LNCAP (cell line): ENCODE measurements around the gene IFNA6.

Source experiments
- TF ChIP-seq, protein P1 (sequence below): fragments of 450-650 bp; IDR thresholded peaks from 2 replicates; pipeline ENCODE4 v1.5.1; 2017; ENCODE audit warnings: mild to moderate bottlenecking

IFNA6 gene

DNA sequence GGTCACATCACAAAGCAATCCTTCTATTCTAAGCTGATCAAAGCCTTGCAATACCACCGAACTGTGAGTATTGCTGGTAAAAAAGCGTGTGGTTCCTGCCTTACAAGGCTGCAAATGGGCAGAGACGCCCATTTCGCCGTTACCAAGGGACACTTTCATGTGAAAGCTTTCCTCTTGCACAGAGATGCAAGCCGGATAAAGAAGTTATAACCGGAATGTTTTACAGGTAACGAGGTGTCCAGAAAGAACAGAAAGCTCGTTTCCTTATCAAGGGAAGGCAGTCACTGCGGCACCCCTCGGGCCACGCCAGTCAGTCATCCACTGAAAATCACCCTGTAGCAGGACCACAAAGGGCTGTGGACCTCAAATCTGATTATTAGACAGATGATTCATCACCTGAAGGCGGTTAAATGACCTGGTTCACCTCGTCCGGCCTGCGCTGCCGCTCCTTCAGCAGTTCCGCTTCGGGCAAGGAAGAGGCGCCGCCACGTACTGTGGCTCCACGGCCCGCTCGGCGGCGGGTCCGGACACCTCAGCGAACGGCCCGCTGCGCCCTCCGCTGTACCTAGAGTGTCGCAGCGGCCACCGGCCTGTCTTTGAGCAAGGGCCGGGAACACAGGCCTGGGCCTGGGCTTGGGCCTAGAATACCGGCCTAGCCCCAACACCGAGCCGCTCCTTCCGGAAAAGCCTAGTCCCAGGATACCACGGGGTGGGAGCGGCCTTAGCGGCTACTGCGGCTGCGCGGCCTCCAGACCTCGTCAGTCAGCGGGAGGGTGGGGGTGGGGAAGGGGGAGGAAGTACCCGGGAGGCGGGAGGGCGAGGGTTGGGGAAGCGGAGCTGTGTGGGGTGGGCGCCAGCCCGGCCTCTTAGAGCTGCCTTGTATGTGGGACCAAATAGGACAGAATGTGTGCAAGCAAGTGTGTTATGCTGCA lies 15.7 kb downstream of the IFNA6 start, which contains the start of gene KLHL9:
KLHL9 (minus strand) TSS at position 704 of the 932 bp plus-strand sequence; CDS start at position 159, 545 bp downstream.
- TF ChIP-seq, protein P1, sequence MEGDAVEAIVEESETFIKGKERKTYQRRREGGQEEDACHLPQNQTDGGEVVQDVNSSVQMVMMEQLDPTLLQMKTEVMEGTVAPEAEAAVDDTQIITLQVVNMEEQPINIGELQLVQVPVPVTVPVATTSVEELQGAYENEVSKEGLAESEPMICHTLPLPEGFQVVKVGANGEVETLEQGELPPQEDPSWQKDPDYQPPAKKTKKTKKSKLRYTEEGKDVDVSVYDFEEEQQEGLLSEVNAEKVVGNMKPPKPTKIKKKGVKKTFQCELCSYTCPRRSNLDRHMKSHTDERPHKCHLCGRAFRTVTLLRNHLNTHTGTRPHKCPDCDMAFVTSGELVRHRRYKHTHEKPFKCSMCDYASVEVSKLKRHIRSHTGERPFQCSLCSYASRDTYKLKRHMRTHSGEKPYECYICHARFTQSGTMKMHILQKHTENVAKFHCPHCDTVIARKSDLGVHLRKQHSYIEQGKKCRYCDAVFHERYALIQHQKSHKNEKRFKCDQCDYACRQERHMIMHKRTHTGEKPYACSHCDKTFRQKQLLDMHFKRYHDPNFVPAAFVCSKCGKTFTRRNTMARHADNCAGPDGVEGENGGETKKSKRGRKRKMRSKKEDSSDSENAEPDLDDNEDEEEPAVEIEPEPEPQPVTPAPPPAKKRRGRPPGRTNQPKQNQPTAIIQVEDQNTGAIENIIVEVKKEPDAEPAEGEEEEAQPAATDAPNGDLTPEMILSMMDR: no peak

DNA sequence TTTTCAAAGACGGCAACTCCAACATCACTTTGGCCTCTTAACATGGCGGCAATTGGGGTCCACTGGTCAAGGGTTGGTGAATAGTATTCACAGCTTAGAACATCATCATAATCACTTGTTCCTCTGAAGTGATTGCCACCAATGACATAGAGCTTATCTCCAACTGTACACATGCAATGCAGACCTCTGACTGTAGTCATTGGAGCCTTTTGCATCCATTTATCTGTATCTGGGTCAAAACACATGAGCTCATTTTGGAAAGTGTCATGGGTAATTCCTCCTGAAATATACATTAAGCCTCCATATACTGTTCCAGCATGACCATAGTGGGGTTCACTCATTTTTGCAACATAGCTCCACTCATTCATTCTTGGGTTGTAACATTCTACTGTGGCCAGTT lies 17.5 kb downstream of the IFNA6 start:
- TF ChIP-seq, protein P1: no peak

DNA sequence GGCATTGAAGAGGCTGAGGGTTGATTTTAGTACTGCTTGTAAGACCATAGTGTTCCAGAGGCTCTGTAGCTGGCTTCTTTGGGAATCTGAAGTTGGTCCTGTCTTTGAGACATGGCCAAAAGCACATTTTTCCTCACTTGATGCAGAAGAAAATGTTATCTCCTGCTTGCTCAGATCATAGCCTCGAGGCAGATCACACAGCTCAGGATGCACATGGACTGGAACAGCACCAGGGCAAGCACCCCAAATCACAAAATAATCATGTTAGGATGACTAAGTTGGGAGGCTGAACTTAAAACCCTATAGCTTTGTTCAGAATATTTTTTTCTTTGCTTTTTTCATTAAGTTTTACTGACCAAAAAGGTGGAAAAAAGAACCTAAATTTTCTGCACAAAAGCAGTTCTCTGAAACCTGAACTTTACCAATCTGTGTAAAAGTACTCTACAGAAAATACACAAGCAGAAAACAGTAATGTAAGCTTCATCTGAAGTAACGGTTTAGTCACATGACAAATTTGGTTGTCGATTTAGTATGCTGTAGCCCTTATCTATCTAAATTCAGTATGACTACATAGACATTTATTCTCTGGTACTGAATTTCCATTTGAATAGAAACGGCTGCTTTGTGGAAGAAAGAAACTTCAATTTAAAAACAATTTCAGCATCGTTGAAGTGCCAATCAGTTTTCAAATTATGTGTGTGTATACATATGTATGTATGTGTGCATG lies 18.8 kb downstream of the IFNA6 start:
- TF ChIP-seq, protein P1: no peak

DNA sequence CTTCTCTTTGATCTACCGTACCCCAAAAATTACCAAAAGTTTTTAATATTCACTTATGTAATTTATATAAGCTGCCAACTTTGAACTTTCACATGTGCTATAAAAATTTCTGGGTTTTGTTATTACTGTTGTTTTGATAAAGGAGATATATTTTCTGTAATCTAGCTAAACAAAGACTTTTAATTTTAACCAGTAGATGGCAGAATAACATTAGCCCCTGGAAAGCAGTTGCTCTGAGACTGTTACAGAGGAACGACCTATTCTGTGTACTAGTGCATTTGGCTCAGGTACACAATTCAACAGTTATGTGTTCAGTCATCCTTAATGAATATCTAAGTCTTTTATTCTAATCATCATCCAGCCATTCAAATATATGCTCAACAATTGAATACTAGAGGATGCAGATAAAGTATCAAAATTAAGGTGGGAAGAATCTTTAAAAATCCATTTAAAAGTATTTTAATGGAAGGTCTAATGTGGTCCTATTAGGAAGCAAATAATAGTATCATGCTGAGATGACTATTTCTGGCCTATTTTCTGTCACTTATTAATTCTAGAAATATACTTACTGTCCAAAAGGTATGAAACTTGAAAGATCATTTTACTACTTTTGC lies 24.1 kb downstream of the IFNA6 start:
- TF ChIP-seq, protein P1: peak; percentile 75

DNA sequence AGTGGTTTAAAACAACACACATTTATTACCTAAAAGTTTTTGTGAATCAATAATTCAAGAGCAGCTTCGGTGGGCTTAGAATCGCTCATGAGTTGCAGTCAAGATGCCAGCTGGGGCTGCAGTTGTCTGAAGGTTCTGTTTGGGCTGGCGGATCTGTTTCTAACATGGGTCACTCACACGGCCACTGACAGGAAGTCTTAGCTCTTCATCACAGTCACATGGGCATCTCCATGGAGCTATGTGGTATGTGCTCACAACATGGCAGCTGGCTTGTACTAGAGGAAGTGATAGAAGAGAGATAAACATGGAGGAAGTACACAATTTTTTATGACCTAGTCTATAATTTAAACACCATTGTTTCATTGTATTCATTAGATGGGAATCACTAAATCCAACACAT lies 26.6 kb downstream of the IFNA6 start:
- TF ChIP-seq, protein P1: no peak

DNA sequence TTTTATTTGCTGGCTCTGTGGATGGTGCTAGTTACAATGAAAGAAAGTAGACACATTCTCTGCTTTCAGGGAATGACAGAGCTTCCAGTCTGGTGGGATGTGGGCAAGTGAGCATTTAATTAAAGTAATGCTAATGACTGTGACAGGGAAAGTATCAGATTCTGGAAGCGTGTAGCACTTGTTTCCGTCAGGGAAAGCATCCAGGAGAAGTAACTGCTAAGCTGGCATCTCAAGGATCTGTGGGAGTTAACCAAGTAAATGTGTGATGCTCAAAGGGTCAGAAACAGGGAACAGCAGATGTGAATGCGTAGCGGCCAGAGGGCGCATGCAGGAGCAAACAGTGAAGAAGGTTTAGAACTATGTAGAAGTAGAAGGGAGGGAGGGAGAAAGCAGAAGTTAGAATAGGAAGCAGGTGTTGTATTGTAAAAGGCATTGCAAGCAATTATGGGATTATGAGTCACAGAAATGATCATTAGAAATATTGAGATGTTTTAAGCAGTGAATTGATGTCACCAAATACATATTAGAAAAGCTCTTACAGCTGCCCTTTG lies 27.7 kb downstream of the IFNA6 start:
- TF ChIP-seq, protein P1: no peak

DNA sequence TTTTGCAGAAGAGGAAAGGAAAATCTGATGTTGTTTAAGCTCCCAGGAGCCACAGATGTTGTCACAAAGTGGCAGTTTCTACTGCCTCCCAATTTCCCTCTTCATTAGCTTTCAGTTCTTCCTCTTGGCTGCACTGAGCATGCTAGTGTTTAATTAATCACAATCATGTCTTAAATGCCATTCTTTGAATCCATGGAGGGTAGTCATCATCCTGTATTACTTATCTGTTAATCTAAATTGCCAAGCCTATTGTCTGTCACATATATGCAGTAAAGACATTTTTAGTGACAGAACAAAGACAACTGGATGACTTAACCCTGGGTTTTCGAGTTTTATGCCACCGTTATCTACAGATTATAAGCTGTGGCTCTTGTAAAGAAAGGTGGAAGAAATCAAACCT lies 30.2 kb downstream of the IFNA6 start:
- TF ChIP-seq, protein P1: no peak
